Nephron progenitor cell (in vitro differentiated cells): ENCODE data around the gene ADAM22.

ENCODE experiments used
- DNase-seq: peaks from one replicate; pipeline ENCODE4 v3.0.0; 2021
- H3K27ac Mint-ChIP-seq: 2 replicates; pipeline ENCODE4 v1.8.0; 2021; ENCODE audit warnings: mild to moderate bottlenecking, moderate library complexity, mixed read lengths
- H3K27me3 Mint-ChIP-seq: 2 replicates; pipeline ENCODE4 v1.8.0; 2021; ENCODE audit warnings: mild to moderate bottlenecking, low read depth, mixed read lengths; ENCODE audit not compliant: poor library complexity
- H3K36me3 Mint-ChIP-seq: 2 replicates; pipeline ENCODE4 v1.8.0; 2021; ENCODE audit warnings: low read depth, mixed read lengths
- H3K4me1 Mint-ChIP-seq: 2 replicates; pipeline ENCODE4 v1.8.0; 2021; ENCODE audit warnings: mixed read lengths
- H3K4me3 Mint-ChIP-seq: 2 replicates; pipeline ENCODE4 v1.8.0; 2021; ENCODE audit warnings: mild to moderate bottlenecking, moderate library complexity, mixed read lengths
- H3K9me3 Mint-ChIP-seq: 2 replicates; pipeline ENCODE4 v1.8.0; 2021; ENCODE audit warnings: mild to moderate bottlenecking, moderate library complexity, mixed read lengths
- TF ChIP-seq, protein P1 (sequence below): fragments of 200-600 bp; sonication (generic); IDR thresholded peaks from 2 replicates; pipeline ENCODE4 v1.5.0; 2021; ENCODE audit warnings: antibody characterized with exemption

Gene ADAM22

DNA sequence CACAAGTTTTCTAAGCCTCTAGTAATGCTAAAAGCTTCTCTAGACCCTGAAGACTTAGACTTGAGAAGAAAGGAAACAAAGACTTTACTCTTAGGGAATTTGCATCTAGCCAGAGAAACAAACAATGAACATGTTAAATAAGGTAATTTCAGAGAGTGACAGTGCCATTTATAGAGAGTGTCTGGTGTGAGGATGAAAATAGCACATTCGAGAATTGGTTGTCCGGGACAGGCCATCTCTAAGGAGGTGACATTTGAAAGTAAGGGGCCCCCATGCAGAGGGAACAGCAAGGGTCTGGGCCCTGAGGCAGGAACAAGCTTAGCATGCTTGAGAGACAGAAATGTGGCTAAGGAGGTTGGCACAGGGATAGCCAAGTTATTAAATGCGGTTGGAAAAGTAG lies 48.1 kb downstream of the ADAM22 start:
- no peak for DNase-seq
- H3K27ac Mint-ChIP-seq = peak overlapping the region; percentile 60
- H3K4me1 Mint-ChIP-seq = no peaks in the 10 kb centered on the region
- H3K4me3 Mint-ChIP-seq = no peak overlapping the region
- H3K27me3 Mint-ChIP-seq = no peaks in the 10 kb centered on the region
- no peaks in the 10 kb centered on the region for H3K36me3 Mint-ChIP-seq
- TF ChIP-seq, protein P1, sequence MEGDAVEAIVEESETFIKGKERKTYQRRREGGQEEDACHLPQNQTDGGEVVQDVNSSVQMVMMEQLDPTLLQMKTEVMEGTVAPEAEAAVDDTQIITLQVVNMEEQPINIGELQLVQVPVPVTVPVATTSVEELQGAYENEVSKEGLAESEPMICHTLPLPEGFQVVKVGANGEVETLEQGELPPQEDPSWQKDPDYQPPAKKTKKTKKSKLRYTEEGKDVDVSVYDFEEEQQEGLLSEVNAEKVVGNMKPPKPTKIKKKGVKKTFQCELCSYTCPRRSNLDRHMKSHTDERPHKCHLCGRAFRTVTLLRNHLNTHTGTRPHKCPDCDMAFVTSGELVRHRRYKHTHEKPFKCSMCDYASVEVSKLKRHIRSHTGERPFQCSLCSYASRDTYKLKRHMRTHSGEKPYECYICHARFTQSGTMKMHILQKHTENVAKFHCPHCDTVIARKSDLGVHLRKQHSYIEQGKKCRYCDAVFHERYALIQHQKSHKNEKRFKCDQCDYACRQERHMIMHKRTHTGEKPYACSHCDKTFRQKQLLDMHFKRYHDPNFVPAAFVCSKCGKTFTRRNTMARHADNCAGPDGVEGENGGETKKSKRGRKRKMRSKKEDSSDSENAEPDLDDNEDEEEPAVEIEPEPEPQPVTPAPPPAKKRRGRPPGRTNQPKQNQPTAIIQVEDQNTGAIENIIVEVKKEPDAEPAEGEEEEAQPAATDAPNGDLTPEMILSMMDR = no peak
- H3K9me3 Mint-ChIP-seq = no peaks in the 10 kb centered on the region

DNA sequence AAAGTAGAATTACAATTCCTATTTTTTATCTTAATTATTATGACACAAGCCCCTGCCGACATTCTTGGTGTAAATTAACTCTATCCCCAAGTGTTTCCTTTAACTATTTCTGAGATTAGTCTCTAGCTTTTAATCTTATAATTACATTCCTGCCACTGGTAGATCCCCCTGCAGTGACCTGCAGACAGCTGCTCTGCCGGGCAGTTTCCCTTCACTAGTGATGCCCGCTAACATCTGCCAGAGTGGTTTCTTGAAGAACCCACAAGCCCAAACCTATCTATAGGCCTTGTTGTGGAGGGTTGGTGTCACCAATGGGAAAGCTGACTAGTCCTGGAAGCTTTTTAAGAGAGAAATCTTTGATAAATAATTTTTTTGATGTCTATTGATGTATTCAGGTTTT lies 50.0 kb downstream of the ADAM22 start:
- Mint-ChIP-seq H3K27ac (no peak overlapping the region), H3K36me3 (no peaks in the 10 kb centered on the region), H3K4me3 (no peak overlapping the region), H3K9me3 (no peaks in the 10 kb centered on the region), H3K27me3 (no peaks in the 10 kb centered on the region), H3K4me1 (no peaks in the 10 kb centered on the region)
- TF ChIP-seq, protein P1 = no peak
- no peak for DNase-seq

- no peak overlapping the region for H3K27ac Mint-ChIP-seq
- no peaks in the 10 kb centered on the region for H3K36me3 Mint-ChIP-seq
- H3K4me3 Mint-ChIP-seq = no peak overlapping the region
- TF ChIP-seq, protein P1 = no peak
- no peaks in the 10 kb centered on the region for H3K9me3 Mint-ChIP-seq
- no peaks in the 10 kb centered on the region for H3K4me1 Mint-ChIP-seq
- DNase-seq = no peak
- no peaks in the 10 kb centered on the region for H3K27me3 Mint-ChIP-seq
Observed at GRCh38 chr7:87993269-87993668, 59.2 kb downstream of the ADAM22 start.

DNA sequence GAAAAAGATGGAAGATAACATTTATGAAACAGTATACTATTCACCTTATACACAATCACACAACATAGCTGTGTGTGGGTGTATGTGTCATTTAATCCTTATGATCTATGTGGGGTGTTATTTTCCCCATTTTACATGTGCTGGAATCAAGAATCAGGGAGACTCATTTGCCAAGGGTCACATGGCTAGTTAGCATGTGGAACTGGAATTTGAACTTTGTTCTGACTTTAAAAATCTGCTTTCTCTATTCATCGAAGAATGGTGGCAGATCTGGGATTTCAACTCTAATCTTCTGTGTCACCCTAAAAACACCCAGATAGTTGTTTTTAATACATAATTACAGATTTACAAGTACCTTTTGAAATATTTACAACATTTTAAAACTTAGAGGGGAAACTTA lies 65.2 kb downstream of the ADAM22 start:
- no peak for DNase-seq
- no peak overlapping the region for H3K4me3 Mint-ChIP-seq
- H3K27ac Mint-ChIP-seq = no peak overlapping the region
- TF ChIP-seq, protein P1 = no peak
- H3K9me3 Mint-ChIP-seq = no peaks in the 10 kb centered on the region
- no peaks in the 10 kb centered on the region for H3K27me3 Mint-ChIP-seq
- no peaks in the 10 kb centered on the region for H3K36me3 Mint-ChIP-seq
- H3K4me1 Mint-ChIP-seq = no peaks in the 10 kb centered on the region

- Mint-ChIP-seq H3K4me1 (no peaks in the 10 kb centered on the region), H3K36me3 (no peaks in the 10 kb centered on the region), H3K27me3 (no peaks in the 10 kb centered on the region), H3K4me3 (no peak overlapping the region), H3K9me3 (no peaks in the 10 kb centered on the region), H3K27ac (no peak overlapping the region)
- DNase-seq = no peak
- TF ChIP-seq, protein P1 = no peak
Observed at GRCh38 chr7:88001744-88002530, 67.9 kb downstream of the ADAM22 start.

DNA sequence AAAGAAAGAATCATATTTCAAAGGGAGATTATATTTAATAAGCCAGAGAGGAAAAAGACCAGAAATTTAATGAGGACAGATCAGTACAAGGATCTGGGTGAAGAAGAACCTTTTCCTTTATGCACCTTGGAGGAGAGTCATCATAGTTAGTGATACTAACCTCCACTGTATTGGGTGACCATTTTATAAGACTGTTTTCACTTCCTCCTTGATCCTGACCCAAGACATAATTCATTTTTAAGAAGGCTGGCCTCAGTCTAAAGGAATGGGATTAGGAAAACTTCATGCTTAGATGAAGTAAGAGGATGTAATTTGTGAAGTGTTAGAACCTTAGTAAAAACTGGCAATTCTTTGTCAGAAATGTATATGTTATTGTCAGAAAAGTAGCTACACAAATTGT lies 68.6 kb downstream of the ADAM22 start:
- Mint-ChIP-seq H3K9me3 (no peaks in the 10 kb centered on the region), H3K36me3 (no peaks in the 10 kb centered on the region), H3K27ac (no peak overlapping the region), H3K4me3 (no peak overlapping the region), H3K27me3 (no peaks in the 10 kb centered on the region), H3K4me1 (no peaks in the 10 kb centered on the region)
- no peak for DNase-seq
- TF ChIP-seq, protein P1 = no peak
